DOHH2 (cell line): Measurements from ENCODE around the gene BHLHA15.

Experiments used
- CTCF ChIP-seq: fragments of 200-600 bp; sonication (generic); IDR thresholded peaks from one replicate; pipeline ENCODE4 v1.5.1; 2014; ENCODE audit warnings: antibody characterized with exemption, mild to moderate bottlenecking, low read depth, low read length; ENCODE audit not compliant: poor library complexity, severe bottlenecking
- EZH2phosphoT487 ChIP-seq: fragments of 200-600 bp; sonication (generic); IDR thresholded peaks from 2 replicates; pipeline ENCODE4 v1.6.1; 2017; ENCODE audit warnings: borderline replicate concordance, mild to moderate bottlenecking, antibody characterized with exemption, low read length, moderate library complexity, mixed read lengths

- peak; percentile 89 for TF ChIP-seq CTCF
- TF ChIP-seq EZH2phosphoT487 = no peak
These were observed 42.9 kb upstream of the BHLHA15 start for GRCh38 chr7:98168181-98168903.
